Epithelial cell of esophagus (primary cell): Measurements from ENCODE around the gene RRM2.
A peak's percentile ranks its signal among the peaks of the same experiment; 100 is the strongest.

Source experiments
- DNase-seq: peaks from one replicate; pipeline ENCODE4 v3.0.0; 2010; ENCODE audit warnings: low read depth
- H3K4me3 ChIP-seq: 2 replicates; pipeline ENCODE4 v1.5.1; 2011; ENCODE audit warnings: mild to moderate bottlenecking, low read length, control low read depth
- TF ChIP-seq, protein P1 (sequence below): IDR thresholded peaks from 2 replicates; pipeline ENCODE4 v1.5.1; 2011; ENCODE audit warnings: low read depth, mild to moderate bottlenecking, low read length, control low read depth, inconsistent platforms; ENCODE audit not compliant: insufficient read depth; ENCODE audit errors: missing control alignments

RRM2 gene

DNA sequence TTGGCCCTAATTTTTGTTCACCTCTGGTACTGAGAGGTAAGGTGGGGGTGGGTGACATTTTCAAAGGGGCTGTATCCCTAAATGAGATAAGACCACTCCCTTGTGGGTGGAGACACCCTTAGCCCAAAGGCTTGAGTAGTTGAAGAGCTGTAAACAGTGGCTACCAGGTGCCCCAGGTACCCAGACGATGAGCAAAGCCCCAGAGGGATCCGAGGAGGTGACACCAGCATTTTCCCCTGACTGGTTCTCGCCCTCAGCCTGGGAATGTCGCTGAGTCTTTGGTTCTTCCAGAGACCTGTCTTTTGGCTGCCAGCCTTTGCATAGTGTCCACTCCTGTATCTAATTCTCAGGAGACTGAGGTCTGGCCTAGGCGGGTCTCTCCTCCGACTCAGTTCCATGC, 36.5 kb downstream of the RRM2 start:
- H3K4me3 ChIP-seq: no peak overlapping the region
- TF ChIP-seq, protein P1, sequence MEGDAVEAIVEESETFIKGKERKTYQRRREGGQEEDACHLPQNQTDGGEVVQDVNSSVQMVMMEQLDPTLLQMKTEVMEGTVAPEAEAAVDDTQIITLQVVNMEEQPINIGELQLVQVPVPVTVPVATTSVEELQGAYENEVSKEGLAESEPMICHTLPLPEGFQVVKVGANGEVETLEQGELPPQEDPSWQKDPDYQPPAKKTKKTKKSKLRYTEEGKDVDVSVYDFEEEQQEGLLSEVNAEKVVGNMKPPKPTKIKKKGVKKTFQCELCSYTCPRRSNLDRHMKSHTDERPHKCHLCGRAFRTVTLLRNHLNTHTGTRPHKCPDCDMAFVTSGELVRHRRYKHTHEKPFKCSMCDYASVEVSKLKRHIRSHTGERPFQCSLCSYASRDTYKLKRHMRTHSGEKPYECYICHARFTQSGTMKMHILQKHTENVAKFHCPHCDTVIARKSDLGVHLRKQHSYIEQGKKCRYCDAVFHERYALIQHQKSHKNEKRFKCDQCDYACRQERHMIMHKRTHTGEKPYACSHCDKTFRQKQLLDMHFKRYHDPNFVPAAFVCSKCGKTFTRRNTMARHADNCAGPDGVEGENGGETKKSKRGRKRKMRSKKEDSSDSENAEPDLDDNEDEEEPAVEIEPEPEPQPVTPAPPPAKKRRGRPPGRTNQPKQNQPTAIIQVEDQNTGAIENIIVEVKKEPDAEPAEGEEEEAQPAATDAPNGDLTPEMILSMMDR: no peak
- DNase-seq: no peak

DNA sequence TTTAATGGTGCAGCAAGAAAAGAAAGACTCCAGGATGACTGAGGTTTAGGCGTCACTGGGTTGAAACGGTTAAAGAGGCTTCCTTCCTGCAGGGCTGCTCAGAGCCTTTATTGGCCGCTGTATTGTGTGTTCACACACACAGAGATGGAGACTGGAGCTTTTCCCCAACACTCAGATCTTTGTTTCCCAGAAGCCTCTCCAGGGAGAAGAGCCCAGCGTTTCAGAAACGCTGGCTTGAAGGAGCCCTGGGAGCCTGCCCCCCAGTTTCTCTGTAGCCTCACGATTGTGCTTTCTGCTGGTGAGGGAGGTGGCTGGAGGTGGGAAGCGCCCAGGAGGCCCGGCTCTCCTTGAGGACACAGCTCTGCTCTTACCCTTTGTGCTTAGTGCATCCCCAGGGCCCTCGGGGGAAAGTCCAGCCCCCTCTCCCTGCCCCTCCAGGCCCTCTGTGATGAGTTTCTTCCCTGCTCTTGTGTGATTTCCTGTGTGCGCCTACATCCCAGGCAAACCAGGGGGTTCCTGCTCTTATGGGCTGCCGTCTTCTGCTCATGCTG, 37.1 kb downstream of the RRM2 start:
- H3K4me3 ChIP-seq: no peak overlapping the region
- TF ChIP-seq, protein P1: no peak
- no peak for DNase-seq

DNA sequence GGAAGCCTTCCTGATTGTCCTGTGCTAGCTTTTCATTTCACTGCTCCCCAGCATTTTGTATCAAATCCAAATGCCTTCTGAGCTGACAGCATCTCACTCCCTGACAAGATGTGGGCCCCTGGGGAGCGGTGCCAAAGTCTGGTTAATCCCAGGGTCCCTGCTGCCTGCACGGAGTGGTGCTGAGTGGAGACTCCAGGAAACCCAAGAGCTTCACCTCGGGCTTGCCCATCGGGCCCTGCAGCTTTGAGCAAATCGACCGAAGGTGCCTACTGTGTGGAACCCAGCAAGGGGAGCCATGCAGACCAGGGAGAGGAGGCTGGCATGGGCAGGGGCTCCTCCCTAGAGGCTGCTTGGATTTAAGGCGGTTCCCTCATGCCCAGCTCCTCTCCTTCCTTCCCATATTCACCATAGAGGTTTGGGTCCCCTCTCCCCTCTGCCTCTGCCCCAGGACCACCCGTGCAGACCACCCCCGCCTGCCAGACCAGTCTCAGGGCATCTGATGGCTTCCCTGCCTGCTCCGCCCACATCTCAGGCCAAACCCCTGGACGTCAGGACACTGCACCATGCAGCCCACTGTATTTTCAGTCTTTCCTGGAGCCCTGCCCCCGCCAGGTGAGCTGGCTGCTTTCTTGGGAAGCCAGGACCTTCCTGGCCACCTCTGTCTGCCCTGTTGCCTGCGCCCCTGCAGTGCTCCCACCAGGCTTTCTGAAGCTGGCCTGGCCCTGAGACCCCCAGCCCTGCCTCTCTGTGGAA, 37.8 kb downstream of the RRM2 start:
- no peak overlapping the region for H3K4me3 ChIP-seq
- DNase-seq: no peak
- TF ChIP-seq, protein P1: no peak

DNA sequence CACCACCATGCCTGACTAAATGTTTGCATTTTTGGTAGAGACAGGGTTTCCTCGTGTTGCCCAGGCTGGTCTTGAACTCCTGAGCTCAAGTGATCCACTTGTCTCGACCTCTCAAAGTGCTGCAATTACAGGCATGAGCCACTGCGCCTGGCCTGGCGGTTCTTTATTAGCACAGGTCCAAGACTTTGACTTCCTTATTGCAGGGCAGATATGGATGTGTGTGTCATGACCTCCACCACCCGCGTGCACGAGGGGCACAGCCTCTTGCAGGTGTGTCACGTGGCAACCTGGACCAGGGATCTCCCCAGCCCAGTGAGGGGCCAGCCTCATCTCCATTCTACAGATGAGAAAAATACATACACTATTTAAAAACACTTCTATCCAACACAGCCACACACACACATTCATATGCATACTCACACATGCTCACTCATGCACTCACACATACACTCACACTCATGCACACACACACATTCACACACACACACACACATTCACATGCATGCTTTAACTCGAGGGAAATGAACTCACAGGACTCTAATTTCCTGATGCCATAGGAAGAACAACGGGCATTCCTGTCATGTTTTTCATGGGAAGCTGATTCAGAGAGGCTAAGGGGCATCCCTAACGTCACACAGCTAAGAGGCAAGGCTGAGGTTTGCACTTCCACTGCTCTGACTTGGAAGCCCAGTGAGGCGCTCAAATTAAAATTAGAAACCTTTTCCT, 38.8 kb downstream of the RRM2 start:
- TF ChIP-seq, protein P1: no peak
- DNase-seq: peak; percentile 59
- no peak overlapping the region for H3K4me3 ChIP-seq

DNA sequence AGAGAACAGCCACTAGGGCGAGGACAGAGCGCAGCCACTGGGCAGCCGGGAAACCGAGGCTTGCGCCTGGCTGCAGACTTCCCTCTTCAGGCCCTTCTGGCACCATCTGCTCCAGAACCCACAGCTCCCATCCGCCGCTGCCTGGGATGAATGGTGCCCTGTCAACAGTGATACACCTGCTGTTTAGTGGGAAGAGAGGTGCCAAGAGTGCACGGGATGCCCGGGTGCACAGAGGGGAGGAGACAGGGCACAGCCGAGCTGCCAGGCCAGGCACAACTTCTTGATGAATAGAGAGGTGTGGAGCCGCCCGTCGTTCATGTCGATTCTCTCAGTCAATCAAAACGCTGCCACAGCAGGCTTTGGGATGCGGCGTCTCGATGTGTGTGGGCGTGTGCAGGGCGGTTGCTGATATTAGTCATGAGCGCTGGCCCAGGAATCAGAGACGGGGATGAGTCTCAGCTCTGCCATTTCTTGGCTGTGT, 39.5 kb downstream of the RRM2 start:
- no peak overlapping the region for H3K4me3 ChIP-seq
- TF ChIP-seq, protein P1: no peak
- peak; percentile 91 for DNase-seq

DNA sequence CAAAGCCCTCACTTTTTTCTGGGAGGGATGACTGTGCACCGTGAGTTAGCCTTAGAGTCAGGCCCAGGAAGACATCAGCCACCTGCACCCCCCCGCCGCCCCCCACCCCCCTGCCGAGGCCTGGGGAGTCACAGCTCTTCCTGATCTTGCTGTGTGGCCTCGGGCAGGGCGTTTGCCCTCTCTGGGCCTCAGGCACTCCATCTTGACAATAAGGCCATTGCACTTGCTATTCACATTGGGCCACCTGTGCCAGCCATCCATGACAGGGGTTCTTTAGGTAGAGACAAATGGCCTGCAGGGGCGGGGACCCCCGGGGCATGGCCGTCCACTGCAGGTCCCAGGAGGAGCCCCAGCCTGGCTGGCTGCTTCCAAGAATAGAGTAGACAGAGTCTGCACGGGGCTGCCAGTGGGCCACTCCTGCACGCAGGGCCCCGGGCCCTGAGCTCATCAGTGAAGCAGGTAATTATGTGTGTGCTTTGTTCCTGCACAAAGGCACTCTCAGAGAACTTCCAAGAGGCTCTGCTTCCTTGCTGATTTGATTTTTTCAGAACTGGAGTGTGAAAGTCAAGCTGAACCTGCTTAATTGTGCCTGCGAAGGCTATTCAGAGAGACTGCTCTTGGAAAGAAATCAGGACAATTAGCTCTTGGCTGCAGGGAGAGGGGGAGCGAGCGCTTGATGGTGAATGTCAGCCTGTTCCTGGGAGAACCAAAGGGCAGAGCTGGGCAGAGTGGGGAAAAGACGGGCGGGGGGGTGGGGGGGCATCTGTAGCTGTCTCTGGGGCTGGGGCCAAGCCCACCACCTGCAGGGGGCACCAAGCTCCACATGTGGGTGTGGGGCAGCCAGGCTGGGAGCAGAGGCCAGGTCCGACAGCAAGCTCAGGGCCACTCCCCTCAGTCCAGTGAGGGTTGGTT, 40.3 kb downstream of the RRM2 start:
- TF ChIP-seq, protein P1: no peak
- no peak overlapping the region for H3K4me3 ChIP-seq
- DNase-seq: no peak
